Endothelial cell of umbilical vein (primary cell): ENCODE data around the gene PMAIP1.

Experiments used
- CTCF ChIP-seq, 2 donors: IDR thresholded peaks; 1 replicate in 1 of 2; 2 replicates in 1 of 2; pipeline ENCODE4 v1.5.1; 2011; ENCODE audit warnings: low read length in 2 of 2, mild to moderate bottlenecking in 2 of 2, moderate library complexity in 2 of 2, control low read depth in 1 of 2, inconsistent platforms in 1 of 2, low read depth in 1 of 2; ENCODE audit not compliant: insufficient read depth in 1 of 2; ENCODE audit errors: extremely low read depth in 1 of 2
- GATA2 ChIP-seq: IDR thresholded peaks from 2 replicates; pipeline ENCODE4 v1.7.0; 2011; ENCODE audit warnings: low read depth, mild to moderate bottlenecking, moderate library complexity, mixed read lengths, low read length; ENCODE audit not compliant: insufficient read length, insufficient read depth
- MAX ChIP-seq: IDR thresholded peaks from 2 replicates; pipeline ENCODE4 v1.6.1; 2011; ENCODE audit not compliant: insufficient read depth, insufficient read length
- MYC ChIP-seq: IDR thresholded peaks from one replicate; pipeline ENCODE4 v1.6.1; 2011; ENCODE audit warnings: mild to moderate bottlenecking, low read depth, low read length
- POLR2A ChIP-seq: IDR thresholded peaks from 2 replicates; pipeline ENCODE4 v1.6.1; 2012; ENCODE audit warnings: low read depth, mild to moderate bottlenecking, control low read depth, low read length
- POLR2AphosphoS5 ChIP-seq: IDR thresholded peaks from 2 replicates; pipeline ENCODE4 v1.6.1; 2012; ENCODE audit warnings: low read depth, mild to moderate bottlenecking, control low read depth, low read length, moderate library complexity; ENCODE audit not compliant: insufficient read depth

- TF ChIP-seq CTCF (IDR thresholded peaks at IDR 0.05; ENCODE audit: extremely low read depth in 1 of 2, insufficient read depth in 1 of 2, low read depth in 1 of 2, low read length in 2 of 2) (no peak), POLR2AphosphoS5 (no peak), POLR2A (no peak), GATA2 (no peak), MYC (no peak), MAX (no peak)
Measured at GRCh38 chr18:59852548-59852947, 47.2 kb upstream of the PMAIP1 start.
